Measurements from ENCODE around the gene CORO6. TPM values are rescaled to one million over a fixed set of nuclear protein-coding genes. Genes with fewer than 3 reads are reported as not detected.

Gene CORO6
- total and polyA plus RNA-seq, 2 of the 13 experiments (the other 11 are each of a cell fraction or from before 2014, with no cell fraction given): 0.42 to 0.82 TPM

DNA sequence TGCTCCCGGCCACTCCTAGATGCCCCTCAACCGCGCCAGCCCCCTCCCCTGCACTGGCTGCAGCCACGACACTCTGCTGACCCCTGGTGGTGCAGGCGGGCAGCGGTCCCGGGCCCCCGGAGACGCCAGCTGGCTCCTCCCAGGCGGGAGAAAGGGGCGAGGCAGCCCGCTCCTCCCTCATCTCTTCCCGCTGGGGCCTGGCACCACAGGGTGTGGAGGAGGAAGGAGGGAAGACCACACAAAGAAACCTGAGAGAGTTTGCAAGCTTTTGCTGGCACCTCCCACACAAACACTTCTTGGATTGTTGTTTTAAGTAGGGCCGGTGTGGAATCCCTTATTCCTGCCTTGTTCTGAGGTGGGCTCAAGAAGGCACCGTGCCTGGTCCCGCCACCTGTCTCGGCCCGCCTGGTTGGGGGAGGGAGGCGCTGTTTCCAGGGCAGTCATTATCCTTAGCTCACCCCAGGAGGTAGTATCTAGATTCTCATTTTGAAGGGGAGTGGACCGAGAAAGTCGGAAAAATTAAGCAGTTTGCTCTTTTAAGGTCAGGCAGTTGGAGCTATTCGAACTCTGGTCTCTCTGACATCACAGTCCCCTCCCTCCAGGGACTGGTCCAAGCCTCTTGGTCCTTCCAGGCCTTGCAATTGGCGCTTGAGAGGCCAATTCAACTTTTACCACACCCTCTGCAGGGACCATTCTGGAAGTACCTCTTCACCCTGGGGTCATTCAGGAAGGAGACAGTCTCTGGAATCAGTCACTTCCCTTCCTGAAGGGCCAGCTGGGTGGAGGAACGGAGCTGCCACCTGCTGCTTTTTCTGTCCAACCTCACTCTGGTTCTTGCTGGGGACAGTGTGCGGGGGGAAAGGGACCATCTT is 30.7 kb downstream of the CORO6 start (continued):
- TF ChIP-seq ZNF839 (CRISPR knock-in tag; IDR thresholded peaks at IDR 0.05; ENCODE audit: borderline replicate concordance): no peak
- no peak for TF ChIP-seq ZNF713 (CRISPR knock-in tag; IDR thresholded peaks at IDR 0.05)
- TF ChIP-seq, protein P1, sequence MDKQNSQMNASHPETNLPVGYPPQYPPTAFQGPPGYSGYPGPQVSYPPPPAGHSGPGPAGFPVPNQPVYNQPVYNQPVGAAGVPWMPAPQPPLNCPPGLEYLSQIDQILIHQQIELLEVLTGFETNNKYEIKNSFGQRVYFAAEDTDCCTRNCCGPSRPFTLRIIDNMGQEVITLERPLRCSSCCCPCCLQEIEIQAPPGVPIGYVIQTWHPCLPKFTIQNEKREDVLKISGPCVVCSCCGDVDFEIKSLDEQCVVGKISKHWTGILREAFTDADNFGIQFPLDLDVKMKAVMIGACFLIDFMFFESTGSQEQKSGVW (CRISPR knock-in tag; IDR thresholded peaks at IDR 0.05; ENCODE audit: borderline replicate concordance): no peak
- no peak for TF ChIP-seq ELF4 (CRISPR knock-in tag; IDR thresholded peaks at IDR 0.05; ENCODE audit: borderline replicate concordance)
- TF ChIP-seq PLRG1 (conservative IDR thresholded peaks at IDR 0.05): no peak
- 0 out of 2 replicates have a peak, but pooled peaks have one; percentile 49 for TF ChIP-seq KAT8 (CRISPR knock-in tag; IDR thresholded peaks at IDR 0.05)
- TF ChIP-seq AGO1 (IDR thresholded peaks at IDR 0.05; ENCODE audit: low read depth, low read length, poor library complexity, severe bottlenecking): no peak
- TF ChIP-seq, protein P2, sequence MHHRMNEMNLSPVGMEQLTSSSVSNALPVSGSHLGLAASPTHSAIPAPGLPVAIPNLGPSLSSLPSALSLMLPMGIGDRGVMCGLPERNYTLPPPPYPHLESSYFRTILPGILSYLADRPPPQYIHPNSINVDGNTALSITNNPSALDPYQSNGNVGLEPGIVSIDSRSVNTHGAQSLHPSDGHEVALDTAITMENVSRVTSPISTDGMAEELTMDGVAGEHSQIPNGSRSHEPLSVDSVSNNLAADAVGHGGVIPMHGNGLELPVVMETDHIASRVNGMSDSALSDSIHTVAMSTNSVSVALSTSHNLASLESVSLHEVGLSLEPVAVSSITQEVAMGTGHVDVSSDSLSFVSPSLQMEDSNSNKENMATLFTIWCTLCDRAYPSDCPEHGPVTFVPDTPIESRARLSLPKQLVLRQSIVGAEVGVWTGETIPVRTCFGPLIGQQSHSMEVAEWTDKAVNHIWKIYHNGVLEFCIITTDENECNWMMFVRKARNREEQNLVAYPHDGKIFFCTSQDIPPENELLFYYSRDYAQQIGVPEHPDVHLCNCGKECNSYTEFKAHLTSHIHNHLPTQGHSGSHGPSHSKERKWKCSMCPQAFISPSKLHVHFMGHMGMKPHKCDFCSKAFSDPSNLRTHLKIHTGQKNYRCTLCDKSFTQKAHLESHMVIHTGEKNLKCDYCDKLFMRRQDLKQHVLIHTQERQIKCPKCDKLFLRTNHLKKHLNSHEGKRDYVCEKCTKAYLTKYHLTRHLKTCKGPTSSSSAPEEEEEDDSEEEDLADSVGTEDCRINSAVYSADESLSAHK (CRISPR knock-in tag; IDR thresholded peaks at IDR 0.05; ENCODE audit: borderline replicate concordance): no peak
- peak; percentile 93 for TF ChIP-seq ZNF263 (CRISPR knock-in tag; IDR thresholded peaks at IDR 0.05)
- TF ChIP-seq, protein P3, sequence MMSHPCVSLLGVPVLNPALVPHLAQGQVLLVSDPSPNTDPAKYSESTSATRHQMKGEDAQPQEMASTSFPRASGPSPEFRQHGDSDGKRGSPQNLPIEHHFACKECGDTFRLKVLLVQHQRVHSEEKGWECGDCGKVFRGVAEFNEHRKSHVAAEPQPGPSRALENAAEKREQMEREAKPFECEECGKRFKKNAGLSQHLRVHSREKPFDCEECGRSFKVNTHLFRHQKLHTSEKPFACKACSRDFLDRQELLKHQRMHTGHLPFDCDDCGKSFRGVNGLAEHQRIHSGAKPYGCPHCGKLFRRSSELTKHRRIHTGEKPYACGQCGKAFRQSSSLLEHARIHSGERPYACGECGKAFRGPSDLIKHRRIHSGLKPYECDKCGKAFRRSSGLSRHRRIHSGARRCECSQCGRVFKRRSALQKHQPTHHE (CRISPR knock-in tag; IDR thresholded peaks at IDR 0.05; ENCODE audit: borderline replicate concordance): 0 out of 2 replicates have a peak, but pooled peaks have one; percentile 22
- no peak for TF ChIP-seq MXD4 (CRISPR knock-in tag; IDR thresholded peaks at IDR 0.05)
- TF ChIP-seq ZNF234 (CRISPR knock-in tag; conservative IDR thresholded peaks at IDR 0.05): no peak; the same call in none of the 2 replicates
- TF ChIP-seq POLR2A (IDR thresholded peaks at IDR 0.05; ENCODE audit: insufficient read depth in 1 of 2, low read depth in 2 of 2, low read length in 2 of 2): no peak
- TF ChIP-seq, protein P4, sequence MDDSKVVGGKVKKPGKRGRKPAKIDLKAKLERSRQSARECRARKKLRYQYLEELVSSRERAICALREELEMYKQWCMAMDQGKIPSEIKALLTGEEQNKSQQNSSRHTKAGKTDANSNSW (CRISPR knock-in tag; IDR thresholded peaks at IDR 0.05; ENCODE audit: borderline replicate concordance): no peak
- TF ChIP-seq ZNF841 (CRISPR knock-in tag; IDR thresholded peaks at IDR 0.05; ENCODE audit: borderline replicate concordance): no peak
- TF ChIP-seq, protein P5, sequence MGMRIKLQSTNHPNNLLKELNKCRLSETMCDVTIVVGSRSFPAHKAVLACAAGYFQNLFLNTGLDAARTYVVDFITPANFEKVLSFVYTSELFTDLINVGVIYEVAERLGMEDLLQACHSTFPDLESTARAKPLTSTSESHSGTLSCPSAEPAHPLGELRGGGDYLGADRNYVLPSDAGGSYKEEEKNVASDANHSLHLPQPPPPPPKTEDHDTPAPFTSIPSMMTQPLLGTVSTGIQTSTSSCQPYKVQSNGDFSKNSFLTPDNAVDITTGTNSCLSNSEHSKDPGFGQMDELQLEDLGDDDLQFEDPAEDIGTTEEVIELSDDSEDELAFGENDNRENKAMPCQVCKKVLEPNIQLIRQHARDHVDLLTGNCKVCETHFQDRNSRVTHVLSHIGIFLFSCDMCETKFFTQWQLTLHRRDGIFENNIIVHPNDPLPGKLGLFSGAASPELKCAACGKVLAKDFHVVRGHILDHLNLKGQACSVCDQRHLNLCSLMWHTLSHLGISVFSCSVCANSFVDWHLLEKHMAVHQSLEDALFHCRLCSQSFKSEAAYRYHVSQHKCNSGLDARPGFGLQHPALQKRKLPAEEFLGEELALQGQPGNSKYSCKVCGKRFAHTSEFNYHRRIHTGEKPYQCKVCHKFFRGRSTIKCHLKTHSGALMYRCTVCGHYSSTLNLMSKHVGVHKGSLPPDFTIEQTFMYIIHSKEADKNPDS (CRISPR knock-in tag; IDR thresholded peaks at IDR 0.05): 0 out of 2 replicates have a peak, but pooled peaks have one; percentile 11
- TF ChIP-seq, protein P6, sequence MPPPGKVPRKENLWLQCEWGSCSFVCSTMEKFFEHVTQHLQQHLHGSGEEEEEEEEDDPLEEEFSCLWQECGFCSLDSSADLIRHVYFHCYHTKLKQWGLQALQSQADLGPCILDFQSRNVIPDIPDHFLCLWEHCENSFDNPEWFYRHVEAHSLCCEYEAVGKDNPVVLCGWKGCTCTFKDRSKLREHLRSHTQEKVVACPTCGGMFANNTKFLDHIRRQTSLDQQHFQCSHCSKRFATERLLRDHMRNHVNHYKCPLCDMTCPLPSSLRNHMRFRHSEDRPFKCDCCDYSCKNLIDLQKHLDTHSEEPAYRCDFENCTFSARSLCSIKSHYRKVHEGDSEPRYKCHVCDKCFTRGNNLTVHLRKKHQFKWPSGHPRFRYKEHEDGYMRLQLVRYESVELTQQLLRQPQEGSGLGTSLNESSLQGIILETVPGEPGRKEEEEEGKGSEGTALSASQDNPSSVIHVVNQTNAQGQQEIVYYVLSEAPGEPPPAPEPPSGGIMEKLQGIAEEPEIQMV (CRISPR knock-in tag; IDR thresholded peaks at IDR 0.05; ENCODE audit: low read depth): no peak
